ENCODE results near the gene SLC2A13. TPM values are rescaled to one million over a fixed set of nuclear protein-coding genes. Genes with fewer than 3 reads are reported as not detected.
"Not testable (repeated sequence)": the region's sequence is repeated elsewhere in the genome, so short reads cannot be mapped to it uniquely, and the experiment has no call there.

Gene SLC2A13
- total RNA-seq, 2 experiments from 2014 or later: 2.2 to 2.5 TPM

GRCh38 chr12:39780913-39781446 lies 324.9 kb downstream of the SLC2A13 start:
- ChIA-PET POLR2A (no interaction called here), CTCF (no interaction called here)
- H3K4me3 Mint-ChIP-seq: no peak overlapping the region
- no peak overlapping the region for H3K27ac Mint-ChIP-seq
- H3K4me1 Mint-ChIP-seq: no peaks in the 10 kb centered on the region
- no peak for DNase-seq
- no peaks in the 10 kb centered on the region for H3K36me3 Mint-ChIP-seq (ENCODE audit: low read depth)
- peaks cover 3% of the 10 kb centered on the region for H3K9me3 Mint-ChIP-seq
- no peaks in the 10 kb centered on the region for H3K27me3 Mint-ChIP-seq

- no peaks in the 10 kb centered on the region for H3K27me3 Mint-ChIP-seq
- peaks cover 3% of the 10 kb centered on the region for H3K9me3 Mint-ChIP-seq
- ChIA-PET POLR2A (no interaction called here), CTCF (no interaction called here)
- no peaks in the 10 kb centered on the region for H3K4me1 Mint-ChIP-seq
- DNase-seq: no peak
- no peak overlapping the region for H3K27ac Mint-ChIP-seq
- no peaks in the 10 kb centered on the region for H3K36me3 Mint-ChIP-seq (ENCODE audit: low read depth)
- H3K4me3 Mint-ChIP-seq: no peak overlapping the region
These were observed 325.4 kb downstream of the SLC2A13 start for GRCh38 chr12:39780411-39780912.

GRCh38 chr12:39779768-39780340 lies 326.0 kb downstream of the SLC2A13 start:
- Mint-ChIP-seq H3K9me3 (peaks cover 3% of the 10 kb centered on the region), H3K4me1 (no peaks in the 10 kb centered on the region)
- CTCF ChIA-PET: no interaction called here

GRCh38 chr12:39777465-39777864 lies 328.4 kb downstream of the SLC2A13 start:
- Mint-ChIP-seq H3K27ac (no peak overlapping the region), H3K4me3 (no peak overlapping the region), H3K4me1 (no peaks in the 10 kb centered on the region), H3K9me3 (peaks cover under 1% of the 10 kb centered on the region), H3K27me3 (no peaks in the 10 kb centered on the region), H3K36me3 (ENCODE audit: low read depth) (no peaks in the 10 kb centered on the region)
- ChIA-PET CTCF (no interaction called here), POLR2A (no interaction called here)
- DNase-seq: no peak

More at GRCh38 chr12:39779768-39780340, 326.0 kb downstream of the SLC2A13 start:
- Mint-ChIP-seq H3K27me3 (no peaks in the 10 kb centered on the region), H3K36me3 (ENCODE audit: low read depth) (no peaks in the 10 kb centered on the region), H3K27ac (no peak overlapping the region), H3K4me3 (no peak overlapping the region)
- POLR2A ChIA-PET: no interaction called here
- no peak for DNase-seq

- Mint-ChIP-seq H3K27ac (no peak overlapping the region), H3K36me3 (ENCODE audit: low read depth) (no peaks in the 10 kb centered on the region), H3K4me1 (no peaks in the 10 kb centered on the region), H3K9me3 (no peaks in the 10 kb centered on the region), H3K4me3 (no peak overlapping the region), H3K27me3 (no peaks in the 10 kb centered on the region)
- CTCF ChIA-PET: no interaction called here
- POLR2A ChIA-PET: no interaction called here
- no peak for DNase-seq
These were observed 332.6 kb downstream of the SLC2A13 start for GRCh38 chr12:39773266-39773665.

- Mint-ChIP-seq H3K36me3 (ENCODE audit: low read depth) (no peaks in the 10 kb centered on the region), H3K4me3 (no peak overlapping the region), H3K27ac (no peak overlapping the region), H3K27me3 (no peaks in the 10 kb centered on the region), H3K9me3 (no peaks in the 10 kb centered on the region), H3K4me1 (no peaks in the 10 kb centered on the region)
- DNase-seq: no peak
- ChIA-PET POLR2A (no interaction called here), CTCF (no interaction called here)
These were observed 333.0 kb downstream of the SLC2A13 start for GRCh38 chr12:39772821-39773259.

DNA sequence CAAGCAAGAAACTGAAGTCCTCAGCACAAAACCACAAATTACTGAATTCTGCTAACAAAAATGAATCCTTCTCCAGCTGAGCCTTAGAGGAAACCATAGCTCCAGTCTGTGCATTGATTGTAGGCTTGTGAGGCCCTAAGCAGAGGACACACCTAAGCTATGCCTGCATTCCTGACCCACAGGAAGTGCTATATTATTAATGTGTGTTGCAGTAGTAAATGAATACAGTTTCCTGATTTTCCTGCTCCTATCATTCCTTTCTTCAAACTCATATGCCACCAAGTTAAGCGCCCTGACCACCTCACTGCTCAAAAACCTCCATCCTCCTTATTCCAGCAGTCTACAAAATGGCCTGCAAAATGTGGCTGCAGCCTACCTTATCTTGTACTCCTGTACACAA lies 334.4 kb downstream of the SLC2A13 start:
- Mint-ChIP-seq H3K9me3 (no peaks in the 10 kb centered on the region), H3K4me1 (no peaks in the 10 kb centered on the region), H3K36me3 (ENCODE audit: low read depth) (no peaks in the 10 kb centered on the region), H3K4me3 (no peak overlapping the region), H3K27me3 (no peaks in the 10 kb centered on the region), H3K27ac (no peak overlapping the region)
- POLR2A ChIA-PET: no interaction called here
- no peak for DNase-seq
- CTCF ChIA-PET: no interaction called here

- no peak overlapping the region for H3K27ac Mint-ChIP-seq
- CTCF ChIA-PET: interaction anchor here (0.6 kb wide), 1 partner anchor 301 kb away, joined by 3 read pairs; no protein-coding TSS in a partner anchor
- peak; percentile 8 for DNase-seq
These were observed 340.8 kb downstream of the SLC2A13 start for GRCh38 chr12:39764944-39765560.

GRCh38 chr12:39763890-39764169 lies 342.1 kb downstream of the SLC2A13 start:
- no peak overlapping the region for H3K4me3 Mint-ChIP-seq

More at GRCh38 chr12:39764944-39765560, 340.8 kb downstream of the SLC2A13 start:
- no peaks in the 10 kb centered on the region for H3K9me3 Mint-ChIP-seq
- H3K4me3 Mint-ChIP-seq: no peak overlapping the region
- no peaks in the 10 kb centered on the region for H3K36me3 Mint-ChIP-seq (ENCODE audit: low read depth)
- POLR2A ChIA-PET: no interaction called here
- H3K4me1 Mint-ChIP-seq: no peaks in the 10 kb centered on the region
- no peaks in the 10 kb centered on the region for H3K27me3 Mint-ChIP-seq

GRCh38 chr12:39763071-39763889 lies 342.6 kb downstream of the SLC2A13 start:
- ChIA-PET CTCF (no interaction called here), POLR2A (no interaction called here)
- Mint-ChIP-seq H3K27ac (no peak overlapping the region), H3K4me3 (no peak overlapping the region), H3K27me3 (no peaks in the 10 kb centered on the region), H3K4me1 (no peaks in the 10 kb centered on the region), H3K9me3 (no peaks in the 10 kb centered on the region), H3K36me3 (ENCODE audit: low read depth) (no peaks in the 10 kb centered on the region)
- no peak for DNase-seq

More at GRCh38 chr12:39763890-39764169, 342.1 kb downstream of the SLC2A13 start:
- H3K36me3 Mint-ChIP-seq (ENCODE audit: low read depth): no peaks in the 10 kb centered on the region
- no peak for DNase-seq
- no peaks in the 10 kb centered on the region for H3K4me1 Mint-ChIP-seq
- no peaks in the 10 kb centered on the region for H3K9me3 Mint-ChIP-seq
- no peak overlapping the region for H3K27ac Mint-ChIP-seq
- no peaks in the 10 kb centered on the region for H3K27me3 Mint-ChIP-seq
- POLR2A ChIA-PET: no interaction called here
- CTCF ChIA-PET: no interaction called here

DNA sequence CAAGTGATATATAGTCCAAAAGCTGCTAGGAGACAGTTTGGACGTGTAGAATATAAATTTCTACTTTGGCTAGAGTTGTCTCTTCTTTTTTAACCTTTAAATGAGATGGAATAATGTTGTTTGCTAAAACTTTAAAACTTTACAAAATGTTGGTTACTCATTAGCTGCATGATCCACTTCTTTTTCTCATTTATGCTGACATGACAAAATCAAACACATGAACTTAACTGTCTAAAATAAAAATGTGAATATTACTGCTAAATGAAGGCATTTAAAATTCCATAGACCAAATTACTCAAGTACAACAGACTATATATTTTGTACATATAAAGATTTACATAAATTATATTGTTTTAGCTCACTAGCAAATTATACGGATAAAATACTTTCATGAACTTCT lies 350.4 kb downstream of the SLC2A13 start:
- ChIA-PET CTCF (interaction anchor here (1.2 to 1.4 kb wide), 2 partner anchors 13 to 177 kb away, joined by 3 read pairs; no protein-coding TSS in a partner anchor), POLR2A (no interaction called here)
- no peak for DNase-seq
- Mint-ChIP-seq H3K4me1 (no peaks in the 10 kb centered on the region), H3K9me3 (peaks cover 2% of the 10 kb centered on the region), H3K36me3 (ENCODE audit: low read depth) (no peaks in the 10 kb centered on the region), H3K27ac (no peak overlapping the region), H3K4me3 (no peak overlapping the region), H3K27me3 (no peaks in the 10 kb centered on the region)

DNA sequence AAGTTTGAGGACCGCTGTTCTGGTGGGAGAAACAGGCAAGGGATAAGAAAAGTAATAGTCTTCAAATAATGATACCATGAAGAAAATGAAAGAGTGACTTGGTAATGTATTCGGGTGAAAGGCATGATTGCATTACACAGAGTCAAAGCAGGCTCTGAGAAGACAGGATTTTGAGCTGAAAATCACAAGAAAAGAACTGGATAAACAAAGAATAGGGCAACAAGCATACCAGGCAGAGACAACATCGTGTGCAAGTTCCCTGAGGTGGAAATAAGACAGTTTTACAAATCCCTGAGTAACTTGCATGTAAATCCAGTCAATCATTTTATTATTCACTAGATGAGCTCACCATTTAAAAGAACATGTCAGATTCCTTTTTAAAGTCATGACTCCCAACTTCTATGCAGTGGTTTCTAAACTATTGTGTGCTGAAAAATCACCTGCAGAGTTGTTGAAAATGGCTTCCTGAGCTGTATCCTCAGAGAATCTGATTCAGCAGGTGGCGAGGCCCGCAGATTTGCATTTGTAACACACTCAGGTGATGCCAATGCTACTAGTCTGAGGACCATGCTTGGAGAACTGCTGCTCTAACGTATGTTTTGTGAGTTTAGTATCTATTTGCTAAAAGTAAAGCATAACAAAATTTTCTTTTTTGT lies 353.3 kb downstream of the SLC2A13 start:
- CTCF ChIA-PET: no interaction called here
- peaks cover 7% of the 10 kb centered on the region for H3K9me3 Mint-ChIP-seq
- no peaks in the 10 kb centered on the region for H3K4me1 Mint-ChIP-seq
- POLR2A ChIA-PET: no interaction called here
- no peaks in the 10 kb centered on the region for H3K36me3 Mint-ChIP-seq (ENCODE audit: low read depth)
- no peak overlapping the region for H3K4me3 Mint-ChIP-seq
- DNase-seq: no peak
- no peaks in the 10 kb centered on the region for H3K27me3 Mint-ChIP-seq
- no peak overlapping the region for H3K27ac Mint-ChIP-seq

- peaks cover 15% of the 10 kb centered on the region for H3K9me3 Mint-ChIP-seq
- DNase-seq; CTCF ChIA-PET; H3K27ac Mint-ChIP-seq; H3K4me1 Mint-ChIP-seq; POLR2A ChIA-PET; H3K4me3 Mint-ChIP-seq; H3K27me3 Mint-ChIP-seq; H3K36me3 Mint-ChIP-seq (ENCODE audit: low read depth): not testable (repeated sequence)
These were observed 359.7 kb downstream of the SLC2A13 start for GRCh38 chr12:39746151-39746550.

Data from activated CD4-positive, alpha-beta T cell treated with anti-CD3 and anti-CD28 coated beads, Interleukin-2, amount 10 ng/mL, durations not matched to agents 7 days and 5 days (primary cell).